Mammary epithelial cell (primary cell): ENCODE data around the gene DGKD.

ENCODE experiments used
- CTCF ChIP-seq, 2 donors: IDR thresholded peaks in 1 of 2; conservative IDR thresholded peaks in 1 of 2; 2 replicates each; pipeline ENCODE4 v1.5.1; 2011 to 2012; ENCODE audit warnings: inconsistent platforms in 2 of 2, low read length in 2 of 2, mild to moderate bottlenecking in 2 of 2, control low read depth in 1 of 2, low read depth in 1 of 2; ENCODE audit not compliant: insufficient read depth in 1 of 2; ENCODE audit errors: extremely low read depth in 1 of 2
- EZH2 ChIP-seq: IDR thresholded peaks from 2 replicates; pipeline ENCODE4 v1.6.1; 2012; ENCODE audit warnings: low read length, inconsistent platforms, borderline replicate concordance

- no peak for TF ChIP-seq CTCF (conservative IDR thresholded peaks at IDR 0.05 in 1 of 2, IDR thresholded peaks at IDR 0.05 in 1 of 2; ENCODE audit: extremely low read depth in 1 of 2, insufficient read depth in 1 of 2, low read depth in 1 of 2, low read length in 2 of 2)
- no peak for TF ChIP-seq EZH2
These were observed 93.4 kb downstream of the DGKD start for GRCh38 chr2:233447506-233448219.
